ENCODE measurements around the gene PHYKPL.

GRCh38 chr5:178174456-178174855 lies 58.1 kb downstream of the PHYKPL start:
- TF ChIP-seq CTCF (IDR thresholded peaks at IDR 0.05; ENCODE audit: poor library complexity, severe bottlenecking) (no peak), EZH2 (IDR thresholded peaks at IDR 0.05; ENCODE audit: borderline replicate concordance, insufficient read depth, low read length, poor library complexity, severe bottlenecking) (no peak)

Measured in neural cell (in vitro differentiated cells).